22Rv1 (cell line): ENCODE results near the gene EME2.

Source experiments
- ZFX ChIP-seq: fragments of 450-650 bp; IDR thresholded peaks from 2 replicates; pipeline ENCODE4 v1.6.1; 2017; ENCODE audit warnings: antibody characterized with exemption, borderline replicate concordance
- TF ChIP-seq, protein P1 (sequence below): fragments of 450-650 bp; IDR thresholded peaks from 2 replicates; pipeline ENCODE4 v1.5.1; 2017; ENCODE audit warnings: mild to moderate bottlenecking

DNA sequence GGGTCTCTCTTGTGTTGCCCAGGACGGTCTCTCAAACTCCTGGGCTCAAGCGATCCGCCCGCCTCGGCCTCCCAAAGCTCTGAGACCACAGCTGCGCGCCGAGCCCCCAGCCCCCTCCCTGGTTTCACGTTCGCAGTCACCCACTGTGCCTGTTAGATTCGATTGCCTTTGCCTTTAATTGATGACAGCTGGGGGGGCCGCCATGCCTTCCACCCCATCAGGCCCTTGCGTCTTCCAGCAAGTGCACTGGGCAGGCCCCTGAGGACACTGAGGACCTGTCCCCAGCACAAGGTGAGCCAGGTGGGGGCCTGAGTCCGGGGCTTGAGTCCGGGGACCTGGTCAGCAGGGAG lies 17.6 kb downstream of the EME2 start:
- TF ChIP-seq, protein P1, sequence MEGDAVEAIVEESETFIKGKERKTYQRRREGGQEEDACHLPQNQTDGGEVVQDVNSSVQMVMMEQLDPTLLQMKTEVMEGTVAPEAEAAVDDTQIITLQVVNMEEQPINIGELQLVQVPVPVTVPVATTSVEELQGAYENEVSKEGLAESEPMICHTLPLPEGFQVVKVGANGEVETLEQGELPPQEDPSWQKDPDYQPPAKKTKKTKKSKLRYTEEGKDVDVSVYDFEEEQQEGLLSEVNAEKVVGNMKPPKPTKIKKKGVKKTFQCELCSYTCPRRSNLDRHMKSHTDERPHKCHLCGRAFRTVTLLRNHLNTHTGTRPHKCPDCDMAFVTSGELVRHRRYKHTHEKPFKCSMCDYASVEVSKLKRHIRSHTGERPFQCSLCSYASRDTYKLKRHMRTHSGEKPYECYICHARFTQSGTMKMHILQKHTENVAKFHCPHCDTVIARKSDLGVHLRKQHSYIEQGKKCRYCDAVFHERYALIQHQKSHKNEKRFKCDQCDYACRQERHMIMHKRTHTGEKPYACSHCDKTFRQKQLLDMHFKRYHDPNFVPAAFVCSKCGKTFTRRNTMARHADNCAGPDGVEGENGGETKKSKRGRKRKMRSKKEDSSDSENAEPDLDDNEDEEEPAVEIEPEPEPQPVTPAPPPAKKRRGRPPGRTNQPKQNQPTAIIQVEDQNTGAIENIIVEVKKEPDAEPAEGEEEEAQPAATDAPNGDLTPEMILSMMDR = no peak
- TF ChIP-seq ZFX = no peak
